HG02623 (cell line): ENCODE results near the gene COL17A1.

ENCODE experiments used
- ATAC-seq: cut with Tn5 transposase; IDR thresholded peaks from one replicate; pipeline ENCODE4 v1.9.1; 2021; ENCODE audit warnings: moderate library complexity; ENCODE audit not compliant: unreplicated experiment

COL17A1 gene

DNA sequence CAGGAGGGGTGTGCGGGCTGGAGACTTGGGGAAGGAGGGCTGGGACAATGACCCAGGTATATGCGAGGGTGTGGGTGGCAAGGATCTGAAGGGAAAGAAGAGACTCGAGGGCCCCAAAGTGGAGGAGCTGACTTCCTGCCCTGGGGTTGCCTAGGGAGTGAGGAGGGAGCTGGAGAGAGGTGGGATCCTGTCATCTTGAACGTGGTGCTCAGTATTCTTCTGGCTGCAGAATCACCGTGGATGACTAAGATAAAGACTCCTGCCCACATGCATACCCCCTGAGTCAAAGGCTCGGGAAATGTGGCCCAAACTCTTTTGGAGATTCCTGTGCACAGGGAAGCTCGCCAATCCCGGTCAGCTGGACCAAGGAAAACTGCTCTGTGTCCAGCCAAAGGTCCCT, 31.2 kb downstream of the COL17A1 start:
- ATAC-seq = no peak

DNA sequence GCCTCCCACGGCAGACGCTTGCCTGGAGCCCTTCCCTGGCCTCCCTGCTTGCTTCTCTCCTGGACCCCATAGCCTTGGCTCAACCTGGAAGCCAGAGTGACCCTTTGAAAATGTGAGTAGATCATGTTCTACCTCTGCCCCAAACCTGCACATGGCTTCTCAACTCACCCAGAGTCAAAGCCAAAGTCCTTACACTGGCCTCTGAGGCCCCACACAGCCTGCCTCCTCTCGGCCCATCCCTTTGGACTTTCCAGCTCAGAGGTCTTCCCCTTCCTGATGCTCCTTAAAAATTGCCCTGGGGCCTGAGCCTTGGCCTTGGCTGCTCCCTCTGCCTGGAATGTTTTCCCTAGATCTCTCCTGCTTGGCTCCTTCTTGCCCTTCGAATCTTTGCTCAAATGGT, 32.5 kb downstream of the COL17A1 start:
- no peak for ATAC-seq

DNA sequence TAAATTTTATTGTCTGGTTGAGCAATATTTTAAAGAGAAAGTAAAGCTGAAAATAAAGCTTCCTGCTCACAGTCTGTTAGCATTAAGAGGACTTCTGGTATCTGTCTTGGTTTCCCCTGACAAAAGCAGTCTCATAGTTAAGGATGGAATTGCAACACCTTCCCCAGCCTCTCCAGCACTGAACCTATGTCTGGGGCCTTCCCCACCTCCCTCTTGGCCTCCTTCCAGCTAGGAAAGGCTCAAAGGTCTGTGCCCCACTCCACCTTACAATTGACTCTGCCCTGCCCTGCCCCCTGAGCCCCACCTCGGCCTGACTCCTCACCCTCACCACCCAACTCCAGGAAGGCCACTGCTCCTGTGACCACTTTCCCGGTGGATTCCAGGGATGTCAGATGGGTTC, 33.2 kb downstream of the COL17A1 start:
- ATAC-seq = no peak

DNA sequence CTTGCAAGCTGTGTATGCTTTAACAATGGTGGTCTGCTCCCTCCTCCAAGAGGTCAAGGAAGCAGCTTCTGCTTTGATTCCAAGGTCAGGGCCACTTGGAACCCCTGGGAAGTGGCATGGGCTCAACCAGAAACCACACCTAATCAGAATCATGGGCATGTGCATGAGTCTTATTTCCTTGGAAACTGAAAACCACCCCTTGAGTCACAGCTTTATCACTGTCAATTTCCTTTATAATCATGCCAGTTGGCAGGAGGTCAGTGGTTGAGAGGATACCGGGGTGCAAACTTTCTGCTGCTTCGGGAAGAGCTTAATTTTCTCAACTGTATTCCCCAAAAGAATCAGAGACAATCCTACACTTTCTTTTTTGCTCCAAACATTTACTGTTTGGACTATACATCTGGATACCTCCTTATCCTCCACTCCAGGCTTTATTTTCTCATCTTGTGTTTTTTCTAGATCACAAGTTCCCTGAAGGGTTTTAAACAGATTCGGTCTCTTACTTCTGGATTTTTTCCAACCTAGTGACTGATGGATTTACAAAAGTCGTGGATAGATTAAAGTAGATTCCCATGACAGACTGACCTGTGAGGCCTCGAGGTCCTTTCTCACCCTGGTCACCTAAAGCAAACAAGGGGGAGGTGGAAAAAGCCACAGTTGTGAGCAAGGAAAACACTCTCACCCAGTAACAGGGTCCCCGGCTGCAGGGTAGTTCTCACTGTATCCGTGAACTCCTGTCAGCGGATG, 36.0 kb downstream of the COL17A1 start:
- ATAC-seq = no peak

DNA sequence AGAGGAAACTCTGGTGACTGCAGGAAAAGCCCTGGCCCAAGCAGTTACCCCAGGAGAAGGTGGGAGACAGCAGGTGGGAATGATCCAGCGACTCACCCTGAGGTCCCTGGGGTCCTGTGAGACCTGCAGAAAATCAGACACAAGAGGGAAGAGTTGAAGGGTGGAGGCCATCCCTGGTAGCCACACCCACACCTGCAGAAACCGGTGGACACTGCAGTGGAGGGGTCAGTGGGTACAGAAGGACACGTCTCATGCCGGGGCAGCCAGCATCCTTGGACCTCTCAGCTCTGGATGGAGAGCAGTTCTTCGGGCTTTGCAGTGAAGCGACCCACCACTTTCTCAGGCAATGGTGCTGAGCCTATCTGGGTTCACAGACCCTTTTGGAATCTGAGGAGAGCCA, 39.0 kb downstream of the COL17A1 start:
- ATAC-seq = no peak

DNA sequence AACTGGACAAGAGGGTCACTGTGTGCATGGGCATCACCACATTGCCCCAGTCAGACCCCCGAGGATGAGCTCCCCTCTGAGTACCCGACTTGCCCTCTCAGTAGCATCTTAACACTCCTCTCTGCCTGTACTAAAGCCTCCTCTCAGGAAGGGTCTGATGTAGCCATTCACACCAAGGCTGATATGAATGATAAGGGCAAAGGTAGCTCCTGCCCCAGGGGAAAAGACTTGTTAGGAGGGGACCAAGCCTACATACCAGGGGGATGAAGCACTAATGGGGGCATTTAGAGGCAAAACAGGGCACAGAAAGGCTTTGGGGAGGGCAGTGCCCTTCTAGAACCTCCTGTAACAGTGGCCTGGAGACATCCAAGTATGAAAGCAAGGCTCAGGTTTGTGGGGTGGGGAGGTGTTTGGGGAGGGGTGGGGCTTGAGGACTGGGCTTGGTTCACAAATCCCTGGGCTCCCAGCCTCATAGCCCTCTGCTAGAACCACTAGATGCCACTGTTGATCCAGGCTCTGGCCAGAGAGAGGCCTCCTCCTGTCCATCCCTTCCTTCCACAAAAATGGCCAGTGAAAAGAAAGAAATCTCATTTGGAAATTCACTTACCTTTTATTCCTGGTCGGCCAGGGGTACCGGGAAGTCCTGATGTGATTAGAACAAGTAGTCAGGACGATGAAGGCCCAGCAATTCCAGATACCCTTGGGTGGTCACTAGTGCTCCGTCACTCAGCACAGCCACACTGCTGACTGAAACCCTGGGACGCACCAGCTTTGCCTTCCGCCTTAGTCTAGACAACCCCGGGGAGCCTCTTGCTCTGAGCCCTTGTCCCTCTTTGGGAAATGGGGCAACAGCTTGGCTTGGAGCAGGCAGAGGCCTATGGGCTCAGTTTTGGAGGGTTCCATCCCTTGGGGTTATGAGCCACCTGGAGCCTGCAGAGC, 40.3 kb downstream of the COL17A1 start:
- no peak for ATAC-seq

DNA sequence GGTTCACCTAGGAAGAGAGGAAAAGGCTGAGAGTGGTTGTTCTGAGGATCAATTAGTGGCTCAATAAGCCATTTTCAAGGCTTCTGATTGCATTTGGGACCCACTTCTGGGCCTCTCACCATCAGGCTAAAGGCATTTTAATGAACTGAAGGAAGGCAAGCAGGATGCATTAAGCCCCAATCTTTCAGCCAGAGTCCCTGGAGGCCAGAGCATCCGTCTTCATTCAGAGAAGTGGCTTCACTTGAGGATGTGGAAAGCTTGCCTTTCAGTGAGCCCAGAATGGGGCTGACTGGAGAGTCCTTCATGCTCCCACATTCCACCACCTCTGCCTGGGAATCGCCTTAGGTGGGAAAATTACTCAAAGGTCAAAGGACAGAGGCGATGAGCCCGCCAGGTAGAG, 41.8 kb downstream of the COL17A1 start:
- ATAC-seq = no peak

DNA sequence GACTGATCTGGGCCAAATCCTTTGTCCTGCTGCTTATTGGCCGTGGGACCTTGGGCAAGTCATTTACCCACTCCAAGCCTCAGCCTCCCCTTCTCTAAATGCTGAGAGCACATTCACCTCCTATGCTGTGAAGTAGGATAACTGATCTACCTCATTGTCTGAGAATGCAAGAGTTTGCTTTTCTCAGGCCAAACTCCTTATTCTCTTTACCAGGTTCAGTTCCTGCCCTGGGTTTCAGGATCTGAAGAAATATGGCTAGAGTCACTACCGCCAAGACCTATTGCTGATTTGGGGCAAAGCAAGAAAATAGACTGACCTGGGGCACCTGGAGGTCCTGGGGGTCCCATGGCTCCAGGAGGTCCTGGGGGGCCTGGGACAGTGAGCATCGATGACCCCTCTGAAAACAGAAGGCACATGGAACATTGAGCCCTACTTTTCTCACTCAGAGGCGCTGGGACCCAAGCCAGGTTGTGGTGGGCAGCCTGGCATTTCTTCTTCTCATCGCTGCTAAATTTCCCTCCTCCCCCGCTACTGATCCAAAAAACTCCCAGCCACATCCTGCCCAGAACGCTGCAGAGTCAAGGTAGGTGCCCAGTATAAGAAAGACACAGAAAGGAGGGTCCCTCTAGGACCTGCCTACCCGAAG, 42.4 kb downstream of the COL17A1 start:
- peak; percentile 47 for ATAC-seq

DNA sequence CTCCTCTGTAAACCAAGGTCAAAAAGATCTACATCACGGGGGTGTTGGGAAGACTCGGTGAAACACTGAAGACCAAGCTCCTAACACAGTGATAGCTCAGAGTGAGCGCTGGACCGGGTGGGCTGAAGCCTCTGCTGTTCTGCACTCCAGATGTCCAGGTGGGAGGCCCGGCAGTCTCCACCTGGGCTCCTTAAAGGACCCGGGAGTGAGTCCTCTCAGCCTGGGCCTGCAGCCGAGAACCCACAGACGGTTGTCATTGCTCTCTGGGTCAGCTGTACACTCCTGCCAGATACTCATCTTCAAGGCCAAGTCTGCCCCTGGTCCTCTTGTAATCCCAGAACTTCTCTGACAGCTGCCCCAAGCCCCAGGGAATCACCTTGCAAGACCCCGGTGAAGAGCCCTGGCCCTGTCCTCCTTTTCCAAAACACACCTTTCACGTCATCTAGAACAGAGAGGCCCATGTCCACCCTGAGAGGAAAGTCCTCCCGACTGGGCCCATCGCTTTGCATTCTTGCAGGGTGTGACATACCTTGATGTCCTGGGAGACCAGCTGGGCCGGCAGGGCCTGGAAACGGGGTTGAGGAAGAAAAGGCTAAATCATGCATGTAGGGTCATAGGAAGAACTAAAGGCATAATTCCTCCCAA, 43.7 kb downstream of the COL17A1 start:
- ATAC-seq = no peak

DNA sequence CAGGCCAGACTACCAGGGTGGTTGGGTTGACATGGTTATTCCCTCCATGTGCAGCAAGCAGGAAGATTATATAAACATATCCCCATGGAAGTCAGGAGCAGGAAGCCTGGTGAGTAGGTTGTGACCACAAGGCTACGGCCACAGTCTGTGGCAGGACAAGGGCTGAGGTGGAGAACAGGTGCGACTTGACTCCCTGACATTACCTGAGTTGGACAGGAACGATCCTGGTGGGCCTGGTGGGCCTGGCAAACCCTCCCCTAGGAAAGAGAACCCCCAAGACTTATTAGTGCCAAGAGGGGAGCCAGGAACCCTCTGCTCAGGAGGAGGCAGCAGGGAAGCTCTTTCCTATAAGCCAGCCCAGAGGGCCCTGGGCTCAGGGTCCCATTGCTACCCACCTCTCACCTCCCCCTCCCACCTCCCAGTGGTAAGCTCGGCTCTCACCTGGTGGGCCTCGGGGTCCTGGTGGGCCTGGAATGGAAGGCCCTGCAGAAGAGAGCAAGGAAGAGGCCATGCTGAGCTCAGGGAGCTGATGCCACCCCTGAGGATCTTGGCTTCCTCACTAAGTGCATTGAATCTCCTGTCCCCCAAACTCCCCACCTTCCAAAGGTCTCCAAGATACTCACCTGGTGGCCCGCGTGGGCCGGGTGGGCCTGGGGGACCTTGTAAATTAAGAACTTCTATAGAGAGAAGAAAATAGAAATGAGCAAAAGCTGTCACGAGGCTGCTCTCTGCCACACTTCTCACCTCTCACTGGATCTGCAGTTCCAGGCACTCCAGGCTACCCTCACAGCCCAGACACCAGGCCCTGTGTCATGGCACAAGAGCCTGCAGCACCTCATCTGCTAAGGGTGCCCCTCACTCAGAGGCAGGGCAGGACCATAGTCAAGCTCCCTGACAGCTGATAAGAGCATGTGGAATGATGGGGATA, 44.6 kb downstream of the COL17A1 start:
- no peak for ATAC-seq

DNA sequence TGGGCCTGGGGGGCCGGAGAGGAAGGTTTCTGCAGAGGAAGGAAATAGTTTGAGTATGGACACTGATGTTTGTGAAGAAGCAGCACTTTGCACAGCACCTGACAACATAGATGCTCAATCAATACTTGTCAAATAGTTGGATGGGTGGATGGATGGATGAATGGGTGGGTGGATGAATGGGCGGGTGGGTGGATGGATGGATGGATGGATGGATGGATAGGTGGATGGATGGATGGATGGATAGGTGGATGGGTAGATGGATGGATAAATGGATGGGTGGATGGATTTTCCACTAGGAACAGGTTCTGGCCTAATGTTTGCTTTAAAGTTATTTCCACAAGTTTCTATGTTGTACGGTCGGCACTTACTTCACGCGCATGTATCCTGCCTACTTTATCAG, 45.3 kb downstream of the COL17A1 start:
- no peak for ATAC-seq

DNA sequence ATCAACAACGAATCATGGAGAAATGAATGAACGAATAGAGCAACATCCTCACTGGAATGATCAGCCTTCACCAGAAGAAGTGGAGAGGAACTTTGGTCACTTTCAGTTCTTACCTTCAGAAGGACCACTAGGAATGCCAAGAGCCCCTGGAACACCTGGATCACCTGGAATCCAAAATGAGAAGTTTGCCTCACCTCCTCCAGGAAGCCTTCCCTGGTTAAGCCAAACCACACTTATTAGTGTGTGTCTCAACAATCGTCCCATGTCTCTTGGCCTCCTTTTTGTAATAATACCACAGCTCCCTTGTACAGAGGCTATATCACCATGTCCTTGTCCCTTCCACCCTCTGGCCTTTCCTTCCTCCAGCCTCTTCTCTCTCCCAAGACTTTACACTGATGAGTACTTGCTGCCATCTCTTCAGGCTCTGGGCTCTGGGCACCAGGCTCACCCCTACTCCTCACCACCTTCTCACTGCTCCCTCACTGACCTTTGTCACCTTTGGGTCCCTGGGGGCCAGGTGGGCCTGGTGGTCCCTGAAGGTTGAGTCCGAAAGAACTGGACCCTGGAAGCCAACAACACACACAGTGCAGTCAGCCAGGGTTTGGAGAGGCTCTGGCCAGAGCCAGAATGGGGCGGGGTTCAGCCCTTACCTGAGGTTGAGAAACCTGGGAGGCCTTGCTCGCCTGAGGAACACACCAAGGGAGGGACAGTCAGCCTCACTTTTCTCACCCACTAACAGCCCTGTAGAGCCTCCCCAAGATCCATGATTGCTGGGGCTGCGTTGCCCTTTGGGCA, 46.5 kb downstream of the COL17A1 start:
- ATAC-seq = no peak

DNA sequence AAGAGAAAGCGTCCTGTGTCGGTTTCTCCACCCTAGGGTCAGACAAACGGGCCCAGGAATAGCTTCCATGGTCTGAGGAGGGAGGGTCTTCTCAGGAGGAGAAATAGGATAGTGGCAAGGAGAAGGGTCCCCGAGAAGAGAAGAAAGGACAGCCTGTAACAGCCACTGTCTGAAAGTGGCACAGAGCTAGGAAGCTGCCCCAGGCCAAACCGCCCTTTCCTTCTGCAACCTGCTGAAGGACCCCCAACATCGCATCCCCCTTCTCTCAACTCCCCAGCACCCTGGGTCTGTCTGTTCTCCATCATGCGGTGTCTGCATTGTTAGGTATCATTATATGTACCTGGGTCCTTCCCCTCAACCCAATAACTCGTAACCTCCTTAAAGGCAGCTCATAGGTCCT, 47.1 kb downstream of the COL17A1 start:
- ATAC-seq = no peak

DNA sequence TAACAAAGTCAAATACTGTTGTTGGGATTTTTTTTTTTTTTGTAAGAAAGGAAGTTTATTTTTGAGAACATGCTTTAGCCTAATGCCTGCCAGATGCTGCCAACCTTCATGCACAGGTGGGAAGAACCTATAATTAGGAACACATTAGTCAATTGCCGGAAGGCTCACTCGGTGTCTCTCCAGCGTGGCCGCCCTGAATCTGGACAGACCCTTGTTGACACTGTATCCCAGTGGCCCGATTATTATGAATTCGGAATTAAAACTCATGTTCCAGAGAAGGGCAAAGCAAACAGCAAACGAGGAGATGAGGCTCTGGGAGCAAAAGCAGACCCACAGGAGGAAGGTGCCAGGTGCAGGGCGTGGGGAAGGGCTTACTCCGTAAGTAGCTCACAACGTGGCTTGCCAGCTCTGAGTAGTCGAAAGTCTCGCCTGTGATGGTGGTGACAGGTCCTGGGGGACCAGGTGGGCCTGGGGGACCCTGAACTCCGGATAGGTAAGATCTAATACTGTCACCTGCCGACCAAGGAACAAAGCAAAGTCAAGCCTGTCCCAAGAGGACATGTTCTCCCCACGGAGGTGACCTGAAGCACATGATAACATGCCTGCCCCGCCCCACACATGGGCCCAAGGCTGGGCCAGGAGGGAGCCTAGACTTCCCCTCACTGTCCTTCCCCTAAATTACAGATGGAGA, 48.3 kb downstream of the COL17A1 start:
- ATAC-seq = no peak

DNA sequence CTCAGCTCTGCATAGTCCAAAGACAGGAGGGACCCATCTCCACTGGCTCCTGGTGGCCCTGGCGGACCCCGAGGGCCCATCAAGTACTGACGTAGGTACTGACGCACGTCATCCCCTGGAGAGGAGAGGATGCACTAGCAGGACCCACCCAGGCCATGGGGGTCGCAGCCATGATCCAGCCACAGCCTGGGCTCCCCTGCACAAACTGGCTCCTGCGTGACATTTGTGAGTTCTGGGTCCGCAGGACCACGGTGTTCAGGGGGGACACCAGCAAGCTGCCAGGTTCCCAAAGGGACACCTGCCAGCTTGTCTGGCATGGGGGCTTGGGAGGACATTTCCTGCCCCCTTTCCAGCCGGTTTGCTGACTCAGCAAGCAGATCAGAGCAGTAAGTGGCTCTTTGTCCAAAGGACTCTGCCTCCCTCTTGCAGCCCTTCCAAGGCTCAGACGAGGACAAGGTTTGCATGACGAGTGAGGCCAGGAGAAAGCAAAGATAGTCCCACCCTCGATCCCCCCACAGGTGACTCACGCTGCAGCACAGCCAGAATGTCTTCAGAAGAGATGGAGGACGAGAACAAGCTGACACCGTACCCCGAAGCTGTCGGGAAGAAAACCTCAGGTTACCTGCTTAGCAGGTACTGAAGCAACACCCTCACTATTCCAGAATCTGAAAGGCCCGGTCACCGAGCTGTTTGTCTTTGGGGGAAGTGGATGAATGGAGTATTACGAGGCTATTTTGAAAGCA, 49.0 kb downstream of the COL17A1 start:
- no peak for ATAC-seq

DNA sequence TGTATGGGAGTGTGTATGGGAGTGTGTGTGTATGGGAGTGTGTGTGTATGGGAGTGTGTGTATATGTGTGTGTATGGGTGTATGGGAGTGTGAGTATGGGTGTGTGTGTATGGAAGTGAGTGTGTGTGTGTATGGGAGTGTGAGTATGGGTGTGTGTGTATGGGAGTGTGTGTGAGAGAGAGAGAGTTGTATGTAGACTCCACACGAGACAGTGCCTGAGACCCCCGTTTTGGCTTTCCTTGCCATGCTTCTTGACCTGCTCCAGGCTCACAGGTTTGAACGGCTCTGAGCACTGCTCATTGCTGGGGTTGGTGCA, 49.7 kb downstream of the COL17A1 start:
- no peak for ATAC-seq

DNA sequence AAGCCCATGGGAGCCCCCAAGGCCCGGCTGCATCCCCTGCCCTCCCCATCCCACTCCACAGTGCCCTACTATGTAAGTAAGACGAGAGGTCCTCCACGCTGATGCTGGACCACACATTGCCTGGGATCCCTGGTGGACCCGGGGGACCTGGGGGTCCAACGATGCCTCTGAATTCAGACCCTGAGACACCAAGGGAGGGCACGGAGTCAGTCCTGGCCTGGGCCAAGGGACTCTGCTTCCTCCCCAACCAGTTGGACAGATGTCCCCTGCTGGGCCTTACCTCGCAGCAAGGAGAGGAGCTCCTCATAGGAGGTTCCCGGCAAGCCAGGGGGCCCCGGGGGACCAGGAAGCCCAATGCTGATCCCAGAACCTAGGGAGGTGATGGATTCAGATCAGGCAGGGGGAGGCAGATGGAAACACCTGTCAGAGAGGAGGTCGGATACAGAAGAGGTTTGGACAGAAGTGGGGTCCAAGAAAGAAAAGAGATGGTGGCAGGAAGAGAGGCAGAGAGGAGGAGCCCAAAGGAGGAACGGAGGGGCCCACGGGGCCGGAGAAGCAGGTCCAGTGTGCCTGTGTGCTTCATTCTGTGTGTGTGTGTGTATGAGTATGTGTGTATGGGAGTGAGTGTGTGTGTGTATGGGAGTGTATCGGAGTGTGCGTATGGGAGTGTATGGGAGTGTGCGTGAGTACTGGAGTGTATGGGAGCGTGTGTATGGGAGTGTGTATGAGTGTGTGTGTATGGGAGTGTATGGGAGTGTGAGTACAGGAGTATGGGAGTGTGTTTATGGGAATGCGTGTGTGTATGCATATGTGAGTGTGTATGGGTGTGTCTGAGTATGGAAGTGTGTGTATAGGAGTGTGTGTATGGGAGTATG, 50.2 kb downstream of the COL17A1 start:
- ATAC-seq = no peak
